ENCODE results near the gene MAPK10. TPM values are rescaled to one million over a fixed set of nuclear protein-coding genes. Genes with fewer than 3 reads are reported as not detected.

MAPK10 gene
- total RNA-seq, 1 donor from 2014 or later: 25.2 TPM

DNA sequence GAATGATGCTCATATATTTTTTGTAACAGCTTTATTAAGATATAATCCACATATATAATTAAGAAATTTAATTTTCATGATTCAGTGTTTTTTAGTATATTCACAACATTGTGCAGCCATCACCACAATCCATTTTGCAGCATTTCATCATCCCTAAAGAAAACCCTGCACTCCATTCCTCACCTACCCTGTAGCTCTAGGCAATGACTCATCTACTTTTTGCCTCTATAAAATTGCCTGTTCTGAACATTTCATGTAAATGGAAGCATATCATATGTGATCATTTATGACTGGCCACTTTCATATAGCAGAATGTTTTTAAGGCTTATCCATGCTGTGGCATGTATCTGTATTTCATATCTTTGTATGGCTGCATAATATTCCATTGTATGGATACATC, 339.9 kb downstream of the MAPK10 start:
- Mint-ChIP-seq H3K36me3 (peaks cover 2% of the 10 kb centered on the region), H3K4me1 (peaks cover 5% of the 10 kb centered on the region), H3K27ac (no peak overlapping the region), H3K27me3 (ENCODE audit: low read depth) (no peaks in the 10 kb centered on the region), H3K9me3 (peaks cover 4% of the 10 kb centered on the region), H3K4me3 (no peak overlapping the region)
- TF ChIP-seq, protein P1, sequence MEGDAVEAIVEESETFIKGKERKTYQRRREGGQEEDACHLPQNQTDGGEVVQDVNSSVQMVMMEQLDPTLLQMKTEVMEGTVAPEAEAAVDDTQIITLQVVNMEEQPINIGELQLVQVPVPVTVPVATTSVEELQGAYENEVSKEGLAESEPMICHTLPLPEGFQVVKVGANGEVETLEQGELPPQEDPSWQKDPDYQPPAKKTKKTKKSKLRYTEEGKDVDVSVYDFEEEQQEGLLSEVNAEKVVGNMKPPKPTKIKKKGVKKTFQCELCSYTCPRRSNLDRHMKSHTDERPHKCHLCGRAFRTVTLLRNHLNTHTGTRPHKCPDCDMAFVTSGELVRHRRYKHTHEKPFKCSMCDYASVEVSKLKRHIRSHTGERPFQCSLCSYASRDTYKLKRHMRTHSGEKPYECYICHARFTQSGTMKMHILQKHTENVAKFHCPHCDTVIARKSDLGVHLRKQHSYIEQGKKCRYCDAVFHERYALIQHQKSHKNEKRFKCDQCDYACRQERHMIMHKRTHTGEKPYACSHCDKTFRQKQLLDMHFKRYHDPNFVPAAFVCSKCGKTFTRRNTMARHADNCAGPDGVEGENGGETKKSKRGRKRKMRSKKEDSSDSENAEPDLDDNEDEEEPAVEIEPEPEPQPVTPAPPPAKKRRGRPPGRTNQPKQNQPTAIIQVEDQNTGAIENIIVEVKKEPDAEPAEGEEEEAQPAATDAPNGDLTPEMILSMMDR (IDR thresholded peaks at IDR 0.05; ENCODE audit: unreplicated experiment): no peak
- no peak for DNase-seq (ENCODE audit: low spot score in 2 of 2, unreplicated experiment in 2 of 2)

DNA sequence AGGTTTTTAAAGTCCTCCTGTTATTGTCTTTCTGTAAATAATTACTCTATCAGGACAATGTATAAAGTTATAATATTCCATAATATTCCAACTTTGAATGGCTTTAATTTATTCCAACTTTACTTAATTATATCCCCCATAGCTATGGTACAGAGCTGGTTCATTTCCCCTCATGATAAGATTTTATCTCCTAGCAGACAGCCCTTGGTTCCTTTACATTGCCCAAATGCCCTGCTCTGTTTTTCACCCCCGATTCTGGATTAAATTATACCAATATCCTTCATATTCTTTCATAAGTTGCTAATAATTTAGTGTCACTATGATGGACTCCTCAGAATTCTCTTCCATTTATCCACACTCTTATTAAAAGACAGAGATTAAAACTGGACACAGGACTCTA, 340.5 kb downstream of the MAPK10 start:
- H3K36me3 Mint-ChIP-seq: peaks cover 2% of the 10 kb centered on the region

DNA sequence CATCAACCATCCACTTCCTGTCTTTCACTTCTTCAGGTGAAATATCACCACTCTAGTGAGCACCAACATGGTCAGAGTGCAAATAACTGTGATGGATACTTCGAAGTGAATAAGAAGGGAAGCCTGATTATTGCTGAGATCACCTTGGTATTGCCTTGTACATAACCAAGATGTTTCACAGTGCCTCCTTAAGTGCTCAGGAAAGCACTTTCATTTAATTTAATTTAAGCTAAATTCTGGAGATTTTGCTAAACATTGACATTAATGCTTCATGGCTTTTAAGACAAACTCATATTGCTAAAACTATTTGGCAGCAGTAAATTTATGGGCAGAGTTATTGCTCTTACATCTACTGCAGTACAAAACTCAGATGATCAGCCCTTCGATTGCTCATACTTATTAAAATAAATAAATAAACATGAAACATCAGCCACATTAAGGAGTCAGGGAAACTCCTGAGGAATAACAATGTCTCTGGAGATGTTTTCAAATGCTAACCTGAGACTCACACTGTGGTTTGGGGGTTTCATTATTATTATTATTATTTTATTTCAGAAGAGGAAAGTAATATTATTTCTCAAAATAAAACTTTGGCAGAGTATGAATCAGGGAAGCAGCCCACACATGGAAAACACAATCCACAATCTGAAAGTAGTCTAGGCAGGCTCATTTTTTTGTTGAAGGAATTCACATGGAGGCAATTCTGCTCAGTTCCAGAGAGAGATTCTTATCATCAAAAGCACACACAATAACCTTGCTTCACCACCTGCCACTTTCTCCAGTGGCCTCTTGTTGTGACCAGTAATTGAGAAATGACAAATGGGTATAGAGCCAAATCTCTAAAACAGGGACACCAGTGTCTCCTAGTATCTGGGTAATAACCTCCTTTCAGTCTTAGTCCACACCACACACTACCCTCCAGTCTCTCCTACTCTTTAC, 344.2 kb downstream of the MAPK10 start:
- TF ChIP-seq, protein P1 (IDR thresholded peaks at IDR 0.05; ENCODE audit: unreplicated experiment): no peak
- no peak for DNase-seq (ENCODE audit: low spot score in 2 of 2, unreplicated experiment in 2 of 2)
- Mint-ChIP-seq H3K27ac (no peak overlapping the region), H3K36me3 (no peaks in the 10 kb centered on the region), H3K4me1 (peaks cover 23% of the 10 kb centered on the region), H3K4me3 (no peak overlapping the region), H3K9me3 (no peaks in the 10 kb centered on the region), H3K27me3 (ENCODE audit: low read depth) (no peaks in the 10 kb centered on the region)

More for the DNA sequence above, 340.5 kb downstream of the MAPK10 start:
- peaks cover 4% of the 10 kb centered on the region for H3K9me3 Mint-ChIP-seq
- TF ChIP-seq, protein P1 (IDR thresholded peaks at IDR 0.05; ENCODE audit: unreplicated experiment): no peak
- no peak overlapping the region for H3K27ac Mint-ChIP-seq
- H3K27me3 Mint-ChIP-seq (ENCODE audit: low read depth): no peaks in the 10 kb centered on the region
- no peak overlapping the region for H3K4me3 Mint-ChIP-seq
- H3K4me1 Mint-ChIP-seq: peaks cover 10% of the 10 kb centered on the region
- DNase-seq (ENCODE audit: low spot score in 2 of 2, unreplicated experiment in 2 of 2): no peak

DNA sequence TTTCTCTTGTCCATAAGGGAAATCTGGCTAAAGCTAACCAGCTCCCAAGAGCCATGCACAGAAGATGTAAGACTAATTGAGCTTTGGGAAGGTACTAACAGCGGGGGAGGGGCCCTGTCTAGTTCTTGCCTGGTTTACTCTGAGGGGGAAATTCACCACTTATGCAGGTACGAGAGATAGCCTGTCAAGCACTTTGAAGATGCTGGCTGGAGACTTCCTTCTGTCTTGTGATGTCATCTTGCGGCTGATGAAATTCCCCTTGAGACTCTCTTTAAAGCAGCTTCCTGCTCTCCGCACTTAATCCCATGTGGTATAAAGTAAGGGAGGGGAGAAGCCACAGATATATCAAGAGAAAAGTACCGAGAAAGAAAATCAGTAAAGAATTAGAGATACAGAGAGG, 345.3 kb downstream of the MAPK10 start:
- no peak overlapping the region for H3K27ac Mint-ChIP-seq
- no peaks in the 10 kb centered on the region for H3K9me3 Mint-ChIP-seq
- H3K4me1 Mint-ChIP-seq: peaks cover 24% of the 10 kb centered on the region
- H3K4me3 Mint-ChIP-seq: no peak overlapping the region
- no peaks in the 10 kb centered on the region for H3K27me3 Mint-ChIP-seq (ENCODE audit: low read depth)
- no peak for DNase-seq (ENCODE audit: low spot score in 2 of 2, unreplicated experiment in 2 of 2)
- TF ChIP-seq, protein P1 (IDR thresholded peaks at IDR 0.05; ENCODE audit: unreplicated experiment): no peak
- no peaks in the 10 kb centered on the region for H3K36me3 Mint-ChIP-seq

DNA sequence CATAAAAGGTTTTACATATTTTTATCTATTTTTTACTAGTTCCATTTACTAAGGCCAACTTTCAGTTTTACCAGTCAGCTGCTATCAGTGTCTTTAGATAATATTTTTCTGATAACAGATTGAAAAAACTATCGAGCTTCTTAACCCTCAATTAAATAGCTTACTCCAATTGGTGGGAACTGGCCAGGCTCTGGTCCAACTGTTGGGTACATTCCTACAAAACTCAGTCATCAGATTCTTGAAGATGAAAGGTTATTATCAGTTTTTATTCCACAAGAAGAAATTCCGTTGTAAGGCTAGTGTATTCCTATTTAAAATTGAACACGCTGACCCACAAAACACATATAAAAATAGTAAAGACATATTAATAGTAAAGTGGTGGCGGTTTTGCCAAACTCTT, 346.2 kb downstream of the MAPK10 start:
- Mint-ChIP-seq H3K36me3 (no peaks in the 10 kb centered on the region), H3K4me1 (peaks cover 24% of the 10 kb centered on the region), H3K9me3 (no peaks in the 10 kb centered on the region), H3K27ac (no peak overlapping the region), H3K4me3 (no peak overlapping the region), H3K27me3 (ENCODE audit: low read depth) (no peaks in the 10 kb centered on the region)
- TF ChIP-seq, protein P1 (IDR thresholded peaks at IDR 0.05; ENCODE audit: unreplicated experiment): no peak
- DNase-seq (ENCODE audit: low spot score in 2 of 2, unreplicated experiment in 2 of 2): no peak
